Measurements from ENCODE around the gene CRYBG2.

CRYBG2 gene

DNA sequence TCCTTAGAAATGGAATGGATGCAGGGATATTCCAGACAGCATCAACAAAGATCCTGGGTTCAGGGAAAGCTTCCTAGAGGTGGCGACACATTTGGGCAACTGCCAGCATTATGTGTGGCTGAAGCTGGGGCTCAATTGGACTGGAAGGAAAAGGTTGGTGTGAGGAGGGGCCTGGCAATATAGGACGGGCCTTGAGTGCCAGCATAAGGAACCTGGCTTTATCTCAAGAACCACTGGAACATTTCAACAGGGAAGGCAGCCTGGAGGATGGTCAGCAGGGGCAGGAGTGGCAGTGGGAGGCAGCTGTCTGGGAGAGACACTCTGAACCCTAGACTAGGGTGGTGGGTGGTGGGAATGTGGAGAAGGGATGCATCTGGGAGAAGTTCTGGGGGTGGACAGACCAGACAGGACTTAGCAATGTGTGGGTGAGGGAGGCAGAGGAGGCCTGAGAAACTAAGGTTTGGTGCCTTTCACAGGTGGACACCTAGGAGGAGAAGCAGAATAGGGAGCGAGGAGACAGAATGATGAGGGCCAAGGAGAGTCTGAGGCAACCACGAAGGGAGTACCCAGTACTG lies 70.6 kb downstream of the CRYBG2 start:
- Histone ChIP-seq H3K4me3 (ENCODE audit: low read length) (no peak overlapping the region), H3K27me3 (ENCODE audit: low read depth, low read length) (no peaks in the 10 kb centered on the region), H3K9me3 (ENCODE audit: insufficient read depth, low read length) (no peaks in the 10 kb centered on the region; the same call in 1 of the 2 replicates), H3K27ac (ENCODE audit: low read length) (no peak overlapping the region), H3K4me2 (ENCODE audit: low read length) (no peak overlapping the region), H2AFZ (ENCODE audit: low read depth, low read length) (no peak overlapping the region), H4K20me1 (ENCODE audit: insufficient read depth, low read length) (no peaks in the 10 kb centered on the region), H3K9ac (ENCODE audit: low read length) (no peak overlapping the region), H3K4me1 (ENCODE audit: low read length) (peaks cover 28% of the 10 kb centered on the region), H3K79me2 (ENCODE audit: low read length) (no peaks in the 10 kb centered on the region), H3K36me3 (replicated peaks; ENCODE audit: low read depth, low read length) (peaks cover 5% of the 10 kb centered on the region)
- TF ChIP-seq, protein P1, sequence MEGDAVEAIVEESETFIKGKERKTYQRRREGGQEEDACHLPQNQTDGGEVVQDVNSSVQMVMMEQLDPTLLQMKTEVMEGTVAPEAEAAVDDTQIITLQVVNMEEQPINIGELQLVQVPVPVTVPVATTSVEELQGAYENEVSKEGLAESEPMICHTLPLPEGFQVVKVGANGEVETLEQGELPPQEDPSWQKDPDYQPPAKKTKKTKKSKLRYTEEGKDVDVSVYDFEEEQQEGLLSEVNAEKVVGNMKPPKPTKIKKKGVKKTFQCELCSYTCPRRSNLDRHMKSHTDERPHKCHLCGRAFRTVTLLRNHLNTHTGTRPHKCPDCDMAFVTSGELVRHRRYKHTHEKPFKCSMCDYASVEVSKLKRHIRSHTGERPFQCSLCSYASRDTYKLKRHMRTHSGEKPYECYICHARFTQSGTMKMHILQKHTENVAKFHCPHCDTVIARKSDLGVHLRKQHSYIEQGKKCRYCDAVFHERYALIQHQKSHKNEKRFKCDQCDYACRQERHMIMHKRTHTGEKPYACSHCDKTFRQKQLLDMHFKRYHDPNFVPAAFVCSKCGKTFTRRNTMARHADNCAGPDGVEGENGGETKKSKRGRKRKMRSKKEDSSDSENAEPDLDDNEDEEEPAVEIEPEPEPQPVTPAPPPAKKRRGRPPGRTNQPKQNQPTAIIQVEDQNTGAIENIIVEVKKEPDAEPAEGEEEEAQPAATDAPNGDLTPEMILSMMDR (IDR thresholded peaks at IDR 0.05; ENCODE audit: low read depth, low read length), result no peak
- TF ChIP-seq EZH2phosphoT487 (IDR thresholded peaks at IDR 0.05; ENCODE audit: low read depth), result no peak

- no peak for TF ChIP-seq EZH2phosphoT487 (IDR thresholded peaks at IDR 0.05; ENCODE audit: low read depth)
- TF ChIP-seq, protein P1 (IDR thresholded peaks at IDR 0.05; ENCODE audit: low read depth, low read length), result no peak
- no peak overlapping the region for H3K4me3 ChIP-seq (ENCODE audit: low read length)
- no peak overlapping the region for H2AFZ ChIP-seq (ENCODE audit: low read depth, low read length)
- peaks cover 19% of the 10 kb centered on the region for H3K4me1 ChIP-seq (ENCODE audit: low read length)
- H3K79me2 ChIP-seq (ENCODE audit: low read length), result no peaks in the 10 kb centered on the region
- H3K27ac ChIP-seq (ENCODE audit: low read length), result no peak overlapping the region
- no peaks in the 10 kb centered on the region for H3K27me3 ChIP-seq (ENCODE audit: low read depth, low read length)
- no peaks in the 10 kb centered on the region for H4K20me1 ChIP-seq (ENCODE audit: insufficient read depth, low read length)
- no peak overlapping the region for H3K4me2 ChIP-seq (ENCODE audit: low read length)
- no peaks in the 10 kb centered on the region for H3K9me3 ChIP-seq (ENCODE audit: insufficient read depth, low read length)
- H3K9ac ChIP-seq (ENCODE audit: low read length), result no peak overlapping the region
- H3K36me3 ChIP-seq (replicated peaks; ENCODE audit: low read depth, low read length), result peaks cover 11% of the 10 kb centered on the region
Measured at GRCh38 chr1:26282401-26282918, 71.5 kb downstream of the CRYBG2 start.

- Histone ChIP-seq H3K4me2 (ENCODE audit: low read length) (no peak overlapping the region), H3K36me3 (replicated peaks; ENCODE audit: low read depth, low read length) (peaks cover 16% of the 10 kb centered on the region), H3K27me3 (ENCODE audit: low read depth, low read length) (no peaks in the 10 kb centered on the region), H4K20me1 (ENCODE audit: insufficient read depth, low read length) (no peaks in the 10 kb centered on the region), H3K9ac (ENCODE audit: low read length) (no peak overlapping the region), H3K9me3 (ENCODE audit: insufficient read depth, low read length) (no peaks in the 10 kb centered on the region), H3K79me2 (ENCODE audit: low read length) (no peaks in the 10 kb centered on the region), H3K4me3 (ENCODE audit: low read length) (no peak overlapping the region), H2AFZ (ENCODE audit: low read depth, low read length) (no peak overlapping the region), H3K4me1 (ENCODE audit: low read length) (peaks cover 14% of the 10 kb centered on the region), H3K27ac (ENCODE audit: low read length) (no peak overlapping the region)
- no peak for TF ChIP-seq EZH2phosphoT487 (IDR thresholded peaks at IDR 0.05; ENCODE audit: low read depth)
- TF ChIP-seq, protein P1 (IDR thresholded peaks at IDR 0.05; ENCODE audit: low read depth, low read length), result no peak
Measured at GRCh38 chr1:26281971-26282370, 72.0 kb downstream of the CRYBG2 start.

DNA sequence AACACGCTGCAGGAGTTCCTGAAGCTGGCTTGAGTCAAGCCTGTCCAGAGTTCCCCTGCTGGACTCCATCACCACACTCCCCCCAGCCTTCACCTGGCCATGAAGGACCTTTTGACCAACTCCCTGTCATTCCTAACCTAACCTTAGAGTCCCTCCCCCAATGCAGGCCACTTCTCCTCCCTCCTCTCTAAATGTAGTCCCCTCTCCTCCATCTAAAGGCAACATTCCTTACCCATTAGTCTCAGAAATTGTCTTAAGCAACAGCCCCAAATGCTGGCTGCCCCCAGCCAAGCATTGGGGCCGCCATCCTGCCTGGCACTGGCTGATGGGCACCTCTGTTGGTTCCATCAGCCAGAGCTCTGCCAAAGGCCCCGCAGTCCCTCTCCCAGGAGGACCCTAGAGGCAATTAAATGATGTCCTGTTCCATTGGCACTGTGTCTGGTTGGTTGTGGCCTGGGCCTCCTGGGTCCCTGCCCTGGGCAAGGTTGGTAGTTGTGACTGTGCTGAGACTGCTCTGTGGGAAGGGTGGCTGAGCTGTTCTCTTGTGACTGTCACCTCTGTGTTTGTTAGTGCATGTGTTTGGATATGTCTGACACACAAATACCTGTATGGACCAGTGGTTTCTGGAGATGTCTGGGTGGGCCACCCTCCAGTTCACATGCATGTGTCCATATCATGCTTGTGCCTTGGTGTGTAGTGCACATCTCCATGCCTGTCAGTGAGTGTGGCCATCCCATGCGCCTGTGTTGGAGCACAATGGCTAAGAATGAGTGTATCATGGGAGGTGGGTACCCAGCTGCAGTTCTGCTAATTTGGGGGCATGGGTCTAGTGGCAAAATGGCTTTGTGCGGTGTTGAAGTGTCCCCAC lies 72.6 kb downstream of the CRYBG2 start:
- H2AFZ ChIP-seq (ENCODE audit: low read depth, low read length), result no peak overlapping the region
- no peaks in the 10 kb centered on the region for H4K20me1 ChIP-seq (ENCODE audit: insufficient read depth, low read length)
- H3K4me1 ChIP-seq (ENCODE audit: low read length), result peaks cover 11% of the 10 kb centered on the region
- no peak overlapping the region for H3K9ac ChIP-seq (ENCODE audit: low read length)
- H3K79me2 ChIP-seq (ENCODE audit: low read length), result no peaks in the 10 kb centered on the region
- no peak overlapping the region for H3K27ac ChIP-seq (ENCODE audit: low read length)
- TF ChIP-seq EZH2phosphoT487 (IDR thresholded peaks at IDR 0.05; ENCODE audit: low read depth), result no peak
- TF ChIP-seq, protein P1 (IDR thresholded peaks at IDR 0.05; ENCODE audit: low read depth, low read length), result no peak
- no peak overlapping the region for H3K4me2 ChIP-seq (ENCODE audit: low read length)
- peaks cover 23% of the 10 kb centered on the region for H3K36me3 ChIP-seq (replicated peaks; ENCODE audit: low read depth, low read length)
- H3K27me3 ChIP-seq (ENCODE audit: low read depth, low read length), result no peaks in the 10 kb centered on the region
- no peak overlapping the region for H3K4me3 ChIP-seq (ENCODE audit: low read length)
- no peaks in the 10 kb centered on the region for H3K9me3 ChIP-seq (ENCODE audit: insufficient read depth, low read length)

All from OCI-LY3 (cell line).